Activated CD4-positive, alpha-beta T cell treated with anti-CD3 and anti-CD28 coated beads for 36 hours (primary cell): ENCODE data around the gene GPC6. TPM values are rescaled to one million over a fixed set of nuclear protein-coding genes. Genes with fewer than 3 reads are reported as not detected.

Experiments
- ATAC-seq: fragments of 200-7000 bp; cut with Tn5 transposase; one replicate; pipeline ENCODE4 v1.10.0; 2021; ENCODE audit warnings: mild to moderate bottlenecking, moderate library complexity
- CTCF ChIA-PET: fragments of 350-600 bp; sonication (Branson Sonifier 250); formaldehyde crosslinking; loops from one replicate; lab custom pipeline; 2021; ENCODE audit warnings: antibody characterized with exemption; lab: Charles Lee
- POLR2A ChIA-PET: fragments of 350-600 bp; sonication (Branson Sonifier 250); formaldehyde crosslinking; loops from one replicate; lab custom pipeline; 2021; ENCODE audit warnings: antibody characterized with exemption, inconsistent platforms; lab: Charles Lee
- DNase-seq: peaks from one replicate; pipeline ENCODE4 v3.0.0-alpha.2; 2020
- H3K27ac Mint-ChIP-seq: one replicate; pipeline ENCODE4 v1.8.0; 2021; ENCODE audit warnings: mixed read lengths
- H3K27me3 Mint-ChIP-seq: one replicate; pipeline ENCODE4 v1.8.0; 2021; ENCODE audit warnings: mixed read lengths
- H3K36me3 Mint-ChIP-seq: one replicate; pipeline ENCODE4 v1.8.0; 2021; ENCODE audit warnings: low read depth, mixed read lengths
- H3K4me1 Mint-ChIP-seq: one replicate; pipeline ENCODE4 v1.8.0; 2021; ENCODE audit warnings: mixed read lengths
- H3K4me3 Mint-ChIP-seq: one replicate; pipeline ENCODE4 v1.8.0; 2021; ENCODE audit warnings: mild to moderate bottlenecking, moderate library complexity, mixed read lengths
- H3K9me3 Mint-ChIP-seq: one replicate; pipeline ENCODE4 v1.8.0; 2021; ENCODE audit warnings: low read depth, mixed read lengths
- intact Hi-C, 2 experiments: fragments of 100-400 bp; cut with DNase I in 1 of 2; cut with micrococcal nuclease in 1 of 2; formaldehyde crosslinking; loops; one replicate each; pipeline versions ENCODE4 v1.14.2 to v1.15.1; 2022 to 2024; cut with DNase I, micrococcal nuclease
- total RNA-seq, 2 experiments: library from RNA; stranded (reverse); gene quantifications; one replicate each; pipeline ENCODE4 v1.2.3, GENCODE V29; 2021

Gene GPC6
- total RNA-seq, 2 experiments from 2014 or later = not detected

- intact Hi-C loops = no loop called here
- peaks cover 2% of the 10 kb centered on the region for H3K27me3 Mint-ChIP-seq
- H3K9me3 Mint-ChIP-seq = no peaks in the 10 kb centered on the region
- H3K27ac Mint-ChIP-seq = no peak overlapping the region
- H3K4me1 Mint-ChIP-seq = no peaks in the 10 kb centered on the region
- ATAC-seq (no peak), DNase-seq (no peak)
- no peaks in the 10 kb centered on the region for H3K36me3 Mint-ChIP-seq
- CTCF ChIA-PET = no interaction called here
- no peak overlapping the region for H3K4me3 Mint-ChIP-seq
- POLR2A ChIA-PET = no interaction called here
These were observed 550.3 kb downstream of the GPC6 start for GRCh38 chr13:93776936-93777335.

- Mint-ChIP-seq H3K36me3 (no peaks in the 10 kb centered on the region), H3K27ac (no peak overlapping the region), H3K27me3 (peaks cover 2% of the 10 kb centered on the region), H3K9me3 (no peaks in the 10 kb centered on the region), H3K4me1 (no peaks in the 10 kb centered on the region), H3K4me3 (no peak overlapping the region)
- intact Hi-C loops = no loop called here
- DNase-seq (no peak), ATAC-seq (no peak)
- ChIA-PET CTCF (interaction anchor here (0.7 kb wide), 1 partner anchor 240 kb away, joined by 3 read pairs; no protein-coding TSS in a partner anchor), POLR2A (no interaction called here)
These were observed 550.9 kb downstream of the GPC6 start for GRCh38 chr13:93777504-93777903.

- Mint-ChIP-seq H3K4me3 (no peak overlapping the region), H3K4me1 (no peaks in the 10 kb centered on the region), H3K9me3 (peaks cover 3% of the 10 kb centered on the region), H3K36me3 (no peaks in the 10 kb centered on the region), H3K27me3 (peaks cover 4% of the 10 kb centered on the region), H3K27ac (no peak overlapping the region)
- DNase-seq (no peak), ATAC-seq (no peak)
- CTCF ChIA-PET = no interaction called here
- intact Hi-C loops = no loop called here
- POLR2A ChIA-PET = interaction anchor here (0.8 kb wide), 1 partner anchor 10 kb away, joined by 6 read pairs; no protein-coding TSS in a partner anchor
These were observed 551.9 kb downstream of the GPC6 start for GRCh38 chr13:93778548-93778947.

DNA sequence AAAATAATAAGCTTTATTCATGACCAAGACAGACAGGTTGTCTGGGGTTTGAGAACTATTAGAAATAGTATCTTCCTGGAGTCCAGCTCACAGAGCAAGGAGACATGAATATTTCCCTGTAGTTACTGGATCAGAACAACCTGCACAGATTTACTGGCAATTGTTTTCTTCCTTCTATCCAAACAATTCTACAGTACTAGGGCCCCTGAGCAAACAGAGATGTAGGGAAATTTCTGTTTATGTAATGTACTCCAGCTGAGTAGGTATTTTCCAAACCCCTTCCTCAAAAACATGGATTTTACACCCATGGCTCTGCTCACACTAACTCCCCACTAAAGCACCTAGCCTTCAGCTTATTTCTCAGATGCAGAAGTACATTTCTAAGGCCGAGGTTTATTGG, 557.6 kb downstream of the GPC6 start:
- ATAC-seq (no peak), DNase-seq (no peak)
- Mint-ChIP-seq H3K9me3 (peaks cover 5% of the 10 kb centered on the region), H3K36me3 (no peaks in the 10 kb centered on the region), H3K4me1 (no peaks in the 10 kb centered on the region), H3K27ac (no peak overlapping the region), H3K27me3 (peaks cover 11% of the 10 kb centered on the region), H3K4me3 (no peak overlapping the region)
- ChIA-PET CTCF (no interaction called here), POLR2A (no interaction called here)
- intact Hi-C loops = no loop called here

DNA sequence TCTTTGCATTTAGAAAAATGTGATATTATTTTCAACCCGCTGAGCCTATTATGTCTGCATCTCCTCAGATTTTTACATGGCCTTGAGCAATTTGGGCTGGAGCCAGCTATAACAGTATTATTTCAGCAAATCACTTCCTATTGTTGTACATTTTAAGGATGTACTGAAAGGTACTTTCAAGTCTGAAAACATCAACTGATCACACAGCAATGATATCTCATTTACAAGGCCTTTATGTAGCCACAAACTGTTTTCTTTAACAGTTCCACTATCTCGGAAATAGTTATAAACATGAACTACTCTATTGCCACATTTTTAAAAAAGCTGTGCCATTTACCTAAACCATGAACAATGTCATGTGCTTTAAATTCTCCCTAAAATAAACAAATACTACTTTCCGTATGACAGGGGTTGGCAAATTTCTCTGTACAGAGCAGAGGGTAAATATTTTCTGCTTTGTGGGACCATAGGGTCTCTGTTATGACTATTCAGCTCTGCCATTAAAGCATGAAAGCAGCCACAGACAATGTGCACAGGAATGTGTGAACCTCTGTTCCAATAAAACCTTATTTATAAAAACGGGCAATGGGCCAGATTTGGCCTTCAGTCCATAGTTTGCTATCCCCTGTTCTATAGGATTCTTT, 560.4 kb downstream of the GPC6 start:
- no peaks in the 10 kb centered on the region for H3K4me1 Mint-ChIP-seq
- intact Hi-C loops = no loop called here
- ATAC-seq = no peak
- no peak overlapping the region for H3K4me3 Mint-ChIP-seq
- peaks cover 17% of the 10 kb centered on the region for H3K27me3 Mint-ChIP-seq
- no peaks in the 10 kb centered on the region for H3K36me3 Mint-ChIP-seq
- ChIA-PET POLR2A (no interaction called here), CTCF (no interaction called here)
- peaks cover 5% of the 10 kb centered on the region for H3K9me3 Mint-ChIP-seq
- no peak overlapping the region for H3K27ac Mint-ChIP-seq
- DNase-seq = no peak

GRCh38 chr13:93788456-93788855, 561.8 kb downstream of the GPC6 start:
- H3K9me3 Mint-ChIP-seq = peaks cover 2% of the 10 kb centered on the region
- ChIA-PET POLR2A (interaction anchor here (0.5 kb wide), 1 partner anchor 10 kb away, joined by 6 read pairs; no protein-coding TSS in a partner anchor), CTCF (no interaction called here)
- DNase-seq (no peak), ATAC-seq (no peak)
- intact Hi-C loops = no loop called here
- H3K36me3 Mint-ChIP-seq = no peaks in the 10 kb centered on the region
- H3K4me1 Mint-ChIP-seq = no peaks in the 10 kb centered on the region
- H3K4me3 Mint-ChIP-seq = no peak overlapping the region
- no peak overlapping the region for H3K27ac Mint-ChIP-seq
- peaks cover 23% of the 10 kb centered on the region for H3K27me3 Mint-ChIP-seq

GRCh38 chr13:93789058-93789457, 562.5 kb downstream of the GPC6 start:
- POLR2A ChIA-PET = interaction anchor here (0.5 to 0.6 kb wide), 2 partner anchors 11 to 239 kb away, joined by 4 to 6 read pairs; no protein-coding TSS in a partner anchor
- H3K27ac Mint-ChIP-seq = no peak overlapping the region
- DNase-seq (no peak), ATAC-seq (peak; percentile 70)
- no peak overlapping the region for H3K4me3 Mint-ChIP-seq
- H3K9me3 Mint-ChIP-seq = no peaks in the 10 kb centered on the region
- H3K36me3 Mint-ChIP-seq = no peaks in the 10 kb centered on the region
- intact Hi-C loops = no loop called here
- peaks cover 22% of the 10 kb centered on the region for H3K27me3 Mint-ChIP-seq
- CTCF ChIA-PET = no interaction called here
- peaks cover 4% of the 10 kb centered on the region for H3K4me1 Mint-ChIP-seq

DNA sequence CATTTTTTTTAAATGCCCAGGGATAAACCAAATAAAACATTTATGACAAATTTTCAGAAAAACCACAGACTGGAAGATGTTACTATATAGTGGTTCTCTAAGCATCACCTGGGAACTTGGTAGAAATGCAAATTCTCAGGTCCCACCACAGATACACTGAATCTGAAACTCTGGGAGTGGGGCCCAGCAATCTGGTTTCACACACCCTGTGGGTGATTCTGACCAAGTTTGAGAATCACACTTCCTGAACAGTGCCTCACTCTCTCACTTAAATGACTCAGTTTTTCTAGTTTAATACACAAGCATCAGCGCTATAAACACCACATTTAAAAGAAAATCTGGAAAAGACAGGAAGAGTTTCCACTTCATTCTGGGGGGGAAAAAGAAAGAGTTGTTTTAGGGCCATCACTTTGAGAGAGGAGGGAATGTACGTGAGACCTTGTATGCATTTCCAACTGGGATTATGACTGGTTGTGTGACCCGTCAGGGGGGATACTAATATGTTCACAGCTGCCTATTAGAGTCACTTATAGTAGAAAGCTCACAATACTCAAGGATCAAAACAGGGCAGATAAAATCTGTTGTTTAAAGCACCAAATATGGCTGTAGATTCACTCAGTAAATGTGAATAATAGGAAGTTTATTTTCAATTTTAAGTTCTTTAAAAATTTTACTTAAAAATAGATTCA, 567.7 kb downstream of the GPC6 start:
- H3K27ac Mint-ChIP-seq = no peak overlapping the region

DNA sequence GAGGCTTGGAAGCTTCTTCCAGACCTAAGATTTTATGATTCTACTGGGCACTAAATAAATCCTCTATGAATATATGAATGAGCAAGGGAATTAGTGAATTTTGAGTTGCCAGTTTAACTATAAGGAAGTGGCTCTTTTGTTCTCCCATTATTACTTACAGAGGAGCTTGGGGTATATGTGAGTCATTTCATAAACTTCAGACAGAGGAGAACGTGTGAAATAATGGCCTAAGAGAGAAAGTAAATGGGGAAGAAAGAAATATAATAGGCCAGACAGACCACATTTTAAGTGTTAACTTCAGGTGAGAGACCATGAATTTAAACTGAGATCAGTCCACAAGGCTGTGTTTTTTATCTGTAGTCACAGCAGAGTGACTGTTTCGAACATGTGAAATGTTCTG, 570.9 kb downstream of the GPC6 start:
- DNase-seq = no peak
- intact Hi-C loops = no loop called here
- no peaks in the 10 kb centered on the region for H3K36me3 Mint-ChIP-seq
- ATAC-seq = no peak
- POLR2A ChIA-PET = no interaction called here
- H3K9me3 Mint-ChIP-seq = no peaks in the 10 kb centered on the region
- peaks cover 29% of the 10 kb centered on the region for H3K27me3 Mint-ChIP-seq
- CTCF ChIA-PET = interaction anchor here (0.8 to 0.9 kb wide), 2 partner anchors 17 to 316 kb away, joined by 3 read pairs; no protein-coding TSS in a partner anchor
- H3K4me1 Mint-ChIP-seq = peaks cover 10% of the 10 kb centered on the region
- H3K27ac Mint-ChIP-seq = no peak overlapping the region
- no peak overlapping the region for H3K4me3 Mint-ChIP-seq

More for the DNA sequence above, 567.7 kb downstream of the GPC6 start:
- Mint-ChIP-seq H3K36me3 (no peaks in the 10 kb centered on the region), H3K27me3 (peaks cover 31% of the 10 kb centered on the region), H3K4me1 (peaks cover 10% of the 10 kb centered on the region), H3K9me3 (no peaks in the 10 kb centered on the region), H3K4me3 (no peak overlapping the region)
- peak; percentile 76 for DNase-seq
- CTCF ChIA-PET = no interaction called here
- POLR2A ChIA-PET = no interaction called here
- intact Hi-C loops = loop anchor here (1.0 to 5.0 kb wide), 6 partner anchors 53 to 642 kb away; no protein-coding TSS in a partner anchor
- peak; percentile 96 for ATAC-seq

- DNase-seq (no peak), ATAC-seq (no peak)
- Mint-ChIP-seq H3K4me3 (no peak overlapping the region), H3K4me1 (no peaks in the 10 kb centered on the region), H3K9me3 (no peaks in the 10 kb centered on the region), H3K27ac (no peak overlapping the region), H3K27me3 (peaks cover 25% of the 10 kb centered on the region), H3K36me3 (no peaks in the 10 kb centered on the region)
- intact Hi-C loops = no loop called here
- ChIA-PET CTCF (no interaction called here), POLR2A (no interaction called here)
These were observed 573.7 kb downstream of the GPC6 start for GRCh38 chr13:93800342-93800741.

DNA sequence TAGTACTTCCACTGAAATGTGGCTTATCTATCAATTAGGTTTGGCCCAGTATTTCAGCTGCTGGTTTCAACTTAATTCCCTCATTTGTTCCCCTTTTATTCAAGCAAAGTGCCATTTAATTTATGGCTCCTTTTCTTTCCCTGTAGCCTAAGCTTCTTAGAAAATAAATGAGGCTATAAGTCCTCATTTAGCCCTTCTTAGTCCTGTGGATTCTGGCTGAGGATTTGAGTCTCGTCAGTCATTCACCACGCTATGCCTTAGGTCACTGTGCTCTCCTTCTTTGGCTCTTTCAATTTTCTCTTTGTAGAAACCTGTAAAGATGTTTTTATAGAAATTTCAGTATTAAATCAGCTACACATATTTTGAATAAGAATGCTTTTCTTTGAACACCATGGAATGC, 579.1 kb downstream of the GPC6 start:
- CTCF ChIA-PET = no interaction called here
- ATAC-seq (no peak), DNase-seq (no peak)
- Mint-ChIP-seq H3K27me3 (peaks cover 15% of the 10 kb centered on the region), H3K9me3 (no peaks in the 10 kb centered on the region), H3K4me3 (no peak overlapping the region), H3K36me3 (no peaks in the 10 kb centered on the region), H3K27ac (no peak overlapping the region), H3K4me1 (no peaks in the 10 kb centered on the region)
- POLR2A ChIA-PET = no interaction called here
- intact Hi-C loops = no loop called here

GRCh38 chr13:93806861-93807260, 580.3 kb downstream of the GPC6 start:
- H3K36me3 Mint-ChIP-seq = no peaks in the 10 kb centered on the region
- no peaks in the 10 kb centered on the region for H3K9me3 Mint-ChIP-seq
- ChIA-PET POLR2A (no interaction called here), CTCF (no interaction called here)
- no peak overlapping the region for H3K4me3 Mint-ChIP-seq
- DNase-seq (no peak), ATAC-seq (no peak)
- peaks cover 15% of the 10 kb centered on the region for H3K27me3 Mint-ChIP-seq
- intact Hi-C loops = no loop called here
- no peaks in the 10 kb centered on the region for H3K4me1 Mint-ChIP-seq
- H3K27ac Mint-ChIP-seq = no peak overlapping the region
